Panc1 (cell line): ENCODE results near the gene NAB2.
A peak's percentile ranks its signal among the peaks of the same experiment; 100 is the strongest.

ENCODE experiments used
- POLR2AphosphoS5 ChIP-seq: IDR thresholded peaks from 2 replicates; pipeline ENCODE4 v1.6.1; 2012; ENCODE audit warnings: mild to moderate bottlenecking, low read depth, low read length, moderate library complexity
- REST ChIP-seq, 2 experiments: IDR thresholded peaks; 2 replicates each; pipeline ENCODE4 v1.6.1; 2011 to 2012; ENCODE audit warnings: low read depth in 2 of 2, control low read depth in 1 of 2, low read length in 1 of 2, mild to moderate bottlenecking in 1 of 2, moderate library complexity in 1 of 2; ENCODE audit not compliant: insufficient read depth in 1 of 2
- SIN3A ChIP-seq: IDR thresholded peaks from 2 replicates; pipeline ENCODE4 v1.6.1; 2012; ENCODE audit warnings: low read depth, mild to moderate bottlenecking, low read length, moderate library complexity, borderline replicate concordance; ENCODE audit not compliant: insufficient read depth
- TCF7L2 ChIP-seq: IDR thresholded peaks from 2 replicates; pipeline ENCODE4 v1.6.1; 2011; ENCODE audit warnings: mild to moderate bottlenecking, low read depth, low read length, inconsistent platforms
- TF ChIP-seq, protein P1 (sequence below): fragments of 450-650 bp; IDR thresholded peaks from 2 replicates; pipeline ENCODE4 v1.5.1; 2017; ENCODE audit warnings: mild to moderate bottlenecking

GRCh38 chr12:57093415-57094207 is 4.7 kb downstream of the NAB2 start:
- TF ChIP-seq POLR2AphosphoS5: no peak
- TF ChIP-seq, protein P1, sequence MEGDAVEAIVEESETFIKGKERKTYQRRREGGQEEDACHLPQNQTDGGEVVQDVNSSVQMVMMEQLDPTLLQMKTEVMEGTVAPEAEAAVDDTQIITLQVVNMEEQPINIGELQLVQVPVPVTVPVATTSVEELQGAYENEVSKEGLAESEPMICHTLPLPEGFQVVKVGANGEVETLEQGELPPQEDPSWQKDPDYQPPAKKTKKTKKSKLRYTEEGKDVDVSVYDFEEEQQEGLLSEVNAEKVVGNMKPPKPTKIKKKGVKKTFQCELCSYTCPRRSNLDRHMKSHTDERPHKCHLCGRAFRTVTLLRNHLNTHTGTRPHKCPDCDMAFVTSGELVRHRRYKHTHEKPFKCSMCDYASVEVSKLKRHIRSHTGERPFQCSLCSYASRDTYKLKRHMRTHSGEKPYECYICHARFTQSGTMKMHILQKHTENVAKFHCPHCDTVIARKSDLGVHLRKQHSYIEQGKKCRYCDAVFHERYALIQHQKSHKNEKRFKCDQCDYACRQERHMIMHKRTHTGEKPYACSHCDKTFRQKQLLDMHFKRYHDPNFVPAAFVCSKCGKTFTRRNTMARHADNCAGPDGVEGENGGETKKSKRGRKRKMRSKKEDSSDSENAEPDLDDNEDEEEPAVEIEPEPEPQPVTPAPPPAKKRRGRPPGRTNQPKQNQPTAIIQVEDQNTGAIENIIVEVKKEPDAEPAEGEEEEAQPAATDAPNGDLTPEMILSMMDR: peak; percentile 87
- no peak for TF ChIP-seq SIN3A
- TF ChIP-seq TCF7L2: no peak
- TF ChIP-seq REST (IDR thresholded peaks at IDR 0.05; ENCODE audit: insufficient read depth in 1 of 2, low read depth in 2 of 2, low read length in 1 of 2): no peak
